ENCODE measurements around the gene JAKMIP2.

DNA sequence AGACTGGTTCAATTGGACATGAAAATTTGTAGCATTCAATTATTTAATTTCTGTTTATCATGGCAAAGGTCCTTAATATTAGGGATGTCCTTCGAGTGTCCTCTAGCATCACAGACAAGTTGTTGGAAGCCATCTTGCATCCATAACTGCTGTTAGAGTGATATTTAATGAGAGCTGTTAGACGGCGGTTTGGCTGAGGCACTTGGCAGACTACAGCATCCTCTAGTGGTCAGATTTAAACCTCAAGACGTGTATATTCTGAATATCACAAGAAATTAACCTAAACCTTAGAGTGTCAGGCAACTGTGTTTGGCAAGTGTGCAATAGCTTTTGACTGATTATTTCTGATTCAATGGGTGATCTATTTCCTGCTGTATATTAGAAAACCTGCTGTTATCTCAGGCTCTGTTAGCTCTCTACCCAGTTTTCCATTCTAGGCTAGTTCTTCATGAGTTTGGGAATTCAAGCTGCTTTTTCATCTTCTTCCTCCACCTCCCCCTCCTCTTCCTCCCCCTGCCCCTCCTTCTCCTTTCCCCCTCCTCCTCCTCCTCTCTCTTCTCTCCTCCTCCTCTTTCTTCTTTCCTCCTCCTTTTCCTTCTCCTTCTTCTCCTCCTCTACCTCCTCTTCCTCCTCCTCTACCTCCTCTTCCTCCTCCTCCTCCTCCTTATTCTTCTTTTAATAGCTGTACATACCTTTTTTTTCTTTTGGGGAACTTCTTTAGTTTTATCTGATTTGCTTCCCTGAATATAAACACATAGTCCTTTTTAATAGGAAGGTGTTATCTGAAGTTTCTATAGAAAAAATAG is 40.4 kb upstream of the JAKMIP2 start:
- TF ChIP-seq, protein P1, sequence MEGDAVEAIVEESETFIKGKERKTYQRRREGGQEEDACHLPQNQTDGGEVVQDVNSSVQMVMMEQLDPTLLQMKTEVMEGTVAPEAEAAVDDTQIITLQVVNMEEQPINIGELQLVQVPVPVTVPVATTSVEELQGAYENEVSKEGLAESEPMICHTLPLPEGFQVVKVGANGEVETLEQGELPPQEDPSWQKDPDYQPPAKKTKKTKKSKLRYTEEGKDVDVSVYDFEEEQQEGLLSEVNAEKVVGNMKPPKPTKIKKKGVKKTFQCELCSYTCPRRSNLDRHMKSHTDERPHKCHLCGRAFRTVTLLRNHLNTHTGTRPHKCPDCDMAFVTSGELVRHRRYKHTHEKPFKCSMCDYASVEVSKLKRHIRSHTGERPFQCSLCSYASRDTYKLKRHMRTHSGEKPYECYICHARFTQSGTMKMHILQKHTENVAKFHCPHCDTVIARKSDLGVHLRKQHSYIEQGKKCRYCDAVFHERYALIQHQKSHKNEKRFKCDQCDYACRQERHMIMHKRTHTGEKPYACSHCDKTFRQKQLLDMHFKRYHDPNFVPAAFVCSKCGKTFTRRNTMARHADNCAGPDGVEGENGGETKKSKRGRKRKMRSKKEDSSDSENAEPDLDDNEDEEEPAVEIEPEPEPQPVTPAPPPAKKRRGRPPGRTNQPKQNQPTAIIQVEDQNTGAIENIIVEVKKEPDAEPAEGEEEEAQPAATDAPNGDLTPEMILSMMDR (IDR thresholded peaks at IDR 0.05), result peak; percentile 70
- TF ChIP-seq ATF2 (CRISPR knock-in tag; IDR thresholded peaks at IDR 0.05; ENCODE audit: borderline replicate concordance, low read depth), result no peak
- no peak for TF ChIP-seq CBFB (CRISPR knock-in tag; IDR thresholded peaks at IDR 0.05; ENCODE audit: low read depth)
